ENCODE data around the gene SDF2. TPM values are rescaled to one million over a fixed set of nuclear protein-coding genes. Genes with fewer than 3 reads are reported as not detected.
"Not testable (repeated sequence)": the region's sequence is repeated elsewhere in the genome, so short reads cannot be mapped to it uniquely, and the experiment has no call there.

The SDF2 gene
- total RNA-seq, 1 donor from 2014 or later: 57.8 TPM

DNA sequence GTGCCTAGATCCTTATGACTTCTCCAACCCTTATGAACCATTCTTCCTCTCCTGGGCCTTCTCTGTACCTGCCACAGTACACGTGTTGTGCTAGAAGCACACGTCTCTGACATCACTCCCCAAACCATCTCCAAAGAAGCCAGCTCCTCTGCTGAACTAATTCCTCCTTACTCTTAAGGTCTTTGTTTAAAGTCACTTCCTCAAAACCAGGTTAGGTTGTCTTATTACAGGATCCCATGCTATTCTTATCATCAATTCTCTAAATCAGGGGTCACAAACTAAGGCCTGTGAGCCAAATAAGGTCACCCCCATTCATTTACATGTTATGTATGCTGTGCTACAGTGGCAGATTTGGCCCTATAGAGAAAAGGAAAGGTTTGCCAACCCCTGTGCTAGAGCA, 4.3 kb upstream of the SDF2 start:
- Mint-ChIP-seq H3K27me3 (ENCODE audit: low read depth) (no peaks in the 10 kb centered on the region), H3K4me1 (ENCODE audit: low read depth) (peaks cover 34% of the 10 kb centered on the region), H3K27ac (ENCODE audit: unreplicated experiment) (no peak overlapping the region), H3K36me3 (ENCODE audit: low read depth) (peaks cover 8% of the 10 kb centered on the region), H3K9me3 (ENCODE audit: low read depth) (no peaks in the 10 kb centered on the region), H3K4me3 (ENCODE audit: unreplicated experiment) (no peak overlapping the region)
- no peak for DNase-seq (ENCODE audit: low spot score)
- TF ChIP-seq CTCF (IDR thresholded peaks at IDR 0.05): no peak

GRCh38 chr17:28663723-28664122, 2.0 kb upstream of the SDF2 start:
- H3K27me3 Mint-ChIP-seq (ENCODE audit: low read depth): no peaks in the 10 kb centered on the region
- H3K4me1 Mint-ChIP-seq (ENCODE audit: low read depth): peaks cover 47% of the 10 kb centered on the region
- peak overlapping the region; percentile 100 for H3K4me3 Mint-ChIP-seq (ENCODE audit: unreplicated experiment)
- DNase-seq (ENCODE audit: low spot score): no peak
- H3K9me3 Mint-ChIP-seq (ENCODE audit: low read depth): no peaks in the 10 kb centered on the region
- peak overlapping the region; percentile 100 for H3K27ac Mint-ChIP-seq (ENCODE audit: unreplicated experiment)
- TF ChIP-seq CTCF (IDR thresholded peaks at IDR 0.05): no peak
- peaks cover 8% of the 10 kb centered on the region for H3K36me3 Mint-ChIP-seq (ENCODE audit: low read depth)

- Mint-ChIP-seq H3K9me3 (ENCODE audit: low read depth) (no peaks in the 10 kb centered on the region), H3K27me3 (ENCODE audit: low read depth) (no peaks in the 10 kb centered on the region), H3K36me3 (ENCODE audit: low read depth) (peaks cover 10% of the 10 kb centered on the region), H3K27ac (ENCODE audit: unreplicated experiment) (peak overlapping the region; percentile 100), H3K4me3 (ENCODE audit: unreplicated experiment) (peak overlapping the region; percentile 100), H3K4me1 (ENCODE audit: low read depth) (peaks cover 45% of the 10 kb centered on the region)
- no peak for DNase-seq (ENCODE audit: low spot score)
- no peak for TF ChIP-seq CTCF (IDR thresholded peaks at IDR 0.05)
Observed at GRCh38 chr17:28662527-28662829, 772 bp upstream of the SDF2 start.

- H3K36me3 Mint-ChIP-seq (ENCODE audit: low read depth); H3K27ac Mint-ChIP-seq (ENCODE audit: unreplicated experiment); H3K27me3 Mint-ChIP-seq (ENCODE audit: low read depth); H3K9me3 Mint-ChIP-seq (ENCODE audit: low read depth); DNase-seq (ENCODE audit: low spot score): not testable (repeated sequence)
- H3K4me3 Mint-ChIP-seq (ENCODE audit: unreplicated experiment): peak overlapping the region; percentile 45
- peaks cover 37% of the 10 kb centered on the region for H3K4me1 Mint-ChIP-seq (ENCODE audit: low read depth)
Observed at GRCh38 chr17:28659497-28659881, 2.2 kb downstream of the SDF2 start.

GRCh38 chr17:28658766-28659496, 2.8 kb downstream of the SDF2 start:
- H3K4me1 Mint-ChIP-seq (ENCODE audit: low read depth): peaks cover 31% of the 10 kb centered on the region
- H3K27me3 Mint-ChIP-seq (ENCODE audit: low read depth); H3K9me3 Mint-ChIP-seq (ENCODE audit: low read depth); DNase-seq (ENCODE audit: low spot score); H3K4me3 Mint-ChIP-seq (ENCODE audit: unreplicated experiment); H3K36me3 Mint-ChIP-seq (ENCODE audit: low read depth); H3K27ac Mint-ChIP-seq (ENCODE audit: unreplicated experiment): not testable (repeated sequence)

GRCh38 chr17:28658342-28658741, 3.4 kb downstream of the SDF2 start:
- not testable (repeated sequence) for H3K4me3 Mint-ChIP-seq (ENCODE audit: unreplicated experiment); H3K27me3 Mint-ChIP-seq (ENCODE audit: low read depth); DNase-seq (ENCODE audit: low spot score); H3K9me3 Mint-ChIP-seq (ENCODE audit: low read depth); H3K27ac Mint-ChIP-seq (ENCODE audit: unreplicated experiment); H3K36me3 Mint-ChIP-seq (ENCODE audit: low read depth)
- H3K4me1 Mint-ChIP-seq (ENCODE audit: low read depth): peaks cover 26% of the 10 kb centered on the region

- peaks cover 20% of the 10 kb centered on the region for H3K4me1 Mint-ChIP-seq (ENCODE audit: low read depth)
- no peak for DNase-seq (ENCODE audit: low spot score)
- no peak for TF ChIP-seq CTCF (IDR thresholded peaks at IDR 0.05)
- no peak overlapping the region for H3K4me3 Mint-ChIP-seq (ENCODE audit: unreplicated experiment)
- no peaks in the 10 kb centered on the region for H3K9me3 Mint-ChIP-seq (ENCODE audit: low read depth)
- H3K36me3 Mint-ChIP-seq (ENCODE audit: low read depth): peaks cover 10% of the 10 kb centered on the region
- no peaks in the 10 kb centered on the region for H3K27me3 Mint-ChIP-seq (ENCODE audit: low read depth)
- no peak overlapping the region for H3K27ac Mint-ChIP-seq (ENCODE audit: unreplicated experiment)
Observed at GRCh38 chr17:28657756-28658155, 4.0 kb downstream of the SDF2 start.

Data from chondrocyte (in vitro differentiated cells).